ENCODE measurements around the gene FGF3. TPM values are rescaled to one million over a fixed set of nuclear protein-coding genes. Genes with fewer than 3 reads are reported as not detected.

Gene FGF3
- total and polyA plus RNA-seq, 2 experiments from 2014 or later: not detected

DNA sequence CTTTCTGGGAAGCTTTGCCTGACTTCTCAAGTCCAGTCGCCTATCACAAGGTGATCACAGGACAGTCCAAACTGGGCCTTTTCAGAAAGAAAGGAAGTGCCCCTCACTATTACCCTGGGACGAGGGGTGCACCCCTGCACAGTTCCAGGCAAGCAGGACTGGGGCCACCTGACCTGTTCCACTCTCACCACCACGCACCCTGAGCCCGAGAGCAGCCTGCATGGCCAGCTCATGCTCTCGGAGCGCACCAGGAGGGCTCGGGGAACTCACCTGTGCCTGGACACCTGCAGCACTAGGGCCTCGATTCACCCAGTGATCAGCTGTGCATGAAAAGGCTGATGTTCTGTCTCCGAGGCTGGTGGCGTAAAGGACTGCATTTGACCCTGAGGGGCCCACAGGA is 31.3 kb downstream of the FGF3 start:
- no peak for DNase-seq
- Histone ChIP-seq H3K79me2 (ENCODE audit: insufficient read depth) (no peaks in the 10 kb centered on the region), H2AFZ (no peak overlapping the region), H3K27ac (no peak overlapping the region), H3K4me2 (ENCODE audit: unreplicated experiment) (no peak overlapping the region), H4K20me1 (ENCODE audit: insufficient read depth) (no peaks in the 10 kb centered on the region), H3K36me3 (ENCODE audit: low read depth) (no peaks in the 10 kb centered on the region), H3K4me3 (no peak overlapping the region), H3K9me3 (ENCODE audit: low read depth) (no peaks in the 10 kb centered on the region), H3F3A (ENCODE audit: insufficient read depth) (no peaks in the 10 kb centered on the region), H3K4me1 (ENCODE audit: insufficient read depth) (no peaks in the 10 kb centered on the region), H3K9ac (no peak overlapping the region), H3K9me2 (ENCODE audit: insufficient read depth) (no peaks in the 10 kb centered on the region), H3K27me3 (replicated peaks; ENCODE audit: insufficient read depth) (peaks cover 12% of the 10 kb centered on the region; the same call in 1 of the 2 replicates)
- TF ChIP-seq EZH2 (IDR thresholded peaks at IDR 0.05; ENCODE audit: insufficient read depth, poor library complexity, severe bottlenecking): no peak
- no peak for TF ChIP-seq EZH2phosphoT487 (IDR thresholded peaks at IDR 0.05; ENCODE audit: insufficient read depth, low read depth)
- 54 to 61% methylated on average over 10 of the region's 10 CpGs for WGBS, 2 experiments (ENCODE audit: low coverage in 1 of 2, low lambda C conversion rate in 2 of 2, missing lambda C conversion rate in 2 of 2)
- in situ Hi-C loops (cut with MboI): no loop called here

DNA sequence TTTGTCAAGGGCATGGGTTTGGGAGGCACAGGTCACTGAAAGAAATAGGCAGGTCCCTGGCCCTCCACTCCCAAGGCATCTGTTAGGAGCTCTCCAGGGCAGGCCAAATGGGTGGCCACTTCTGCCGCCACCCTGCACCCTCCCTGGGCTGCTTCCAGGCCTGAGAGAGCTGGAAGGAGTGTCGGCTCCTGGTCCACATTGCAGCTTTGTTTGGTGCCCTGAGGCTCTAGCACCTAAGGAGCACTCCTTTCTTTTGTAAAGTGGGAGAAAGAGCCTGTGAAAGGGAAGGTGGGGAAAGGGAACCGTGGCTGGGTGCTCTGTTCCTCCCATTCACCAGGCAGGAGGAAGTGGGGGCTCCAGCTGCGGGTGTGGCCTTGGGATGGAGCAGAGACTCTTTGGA is 31.8 kb downstream of the FGF3 start:
- Histone ChIP-seq H3K9me3 (ENCODE audit: low read depth) (no peaks in the 10 kb centered on the region), H3K9me2 (ENCODE audit: insufficient read depth) (no peaks in the 10 kb centered on the region), H3K79me2 (ENCODE audit: insufficient read depth) (no peaks in the 10 kb centered on the region), H3K27me3 (replicated peaks; ENCODE audit: insufficient read depth) (peaks cover 12% of the 10 kb centered on the region; the same call in 1 of the 2 replicates), H3K27ac (no peak overlapping the region), H3K9ac (no peak overlapping the region), H3K4me3 (no peak overlapping the region), H2AFZ (no peak overlapping the region), H3K4me1 (ENCODE audit: insufficient read depth) (no peaks in the 10 kb centered on the region), H3K36me3 (ENCODE audit: low read depth) (no peaks in the 10 kb centered on the region), H4K20me1 (ENCODE audit: insufficient read depth) (no peaks in the 10 kb centered on the region), H3K4me2 (ENCODE audit: unreplicated experiment) (no peak overlapping the region), H3F3A (ENCODE audit: insufficient read depth) (no peaks in the 10 kb centered on the region)
- in situ Hi-C loops (cut with MboI): no loop called here
- TF ChIP-seq EZH2 (IDR thresholded peaks at IDR 0.05; ENCODE audit: insufficient read depth, poor library complexity, severe bottlenecking) (no peak), EZH2phosphoT487 (IDR thresholded peaks at IDR 0.05; ENCODE audit: insufficient read depth, low read depth) (no peak)
- no peak for DNase-seq
- 40 to 49% methylated on average over 4 of the region's 4 CpGs for WGBS, 2 experiments (ENCODE audit: low coverage in 1 of 2, low lambda C conversion rate in 2 of 2, missing lambda C conversion rate in 2 of 2)

DNA sequence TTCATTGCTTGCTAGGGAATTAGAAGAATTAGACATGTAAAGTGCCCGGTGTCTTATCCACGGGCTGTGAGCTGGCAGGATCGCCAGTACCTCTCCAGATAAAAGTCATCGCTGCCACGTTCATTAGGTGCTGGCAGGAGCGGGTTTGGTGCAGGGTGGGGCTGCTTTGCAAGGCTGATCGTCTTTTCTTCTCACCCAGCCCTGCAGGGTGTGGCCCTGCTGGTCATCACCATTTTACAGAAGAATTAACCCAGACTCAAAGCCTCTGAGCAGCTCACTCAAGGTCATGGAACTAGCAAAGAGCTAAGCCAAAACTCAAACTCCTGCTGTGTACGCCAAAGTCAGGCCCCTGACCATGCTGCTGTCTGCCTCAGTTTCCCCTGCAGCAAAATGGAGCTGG is 38.0 kb downstream of the FGF3 start:
- Histone ChIP-seq H3K9me3 (ENCODE audit: low read depth) (no peaks in the 10 kb centered on the region), H3F3A (ENCODE audit: insufficient read depth) (no peaks in the 10 kb centered on the region), H2AFZ (no peak overlapping the region), H3K4me2 (ENCODE audit: unreplicated experiment) (no peak overlapping the region), H3K27ac (no peak overlapping the region), H3K4me1 (ENCODE audit: insufficient read depth) (no peaks in the 10 kb centered on the region), H3K79me2 (ENCODE audit: insufficient read depth) (no peaks in the 10 kb centered on the region), H3K36me3 (ENCODE audit: low read depth) (no peaks in the 10 kb centered on the region), H4K20me1 (ENCODE audit: insufficient read depth) (no peaks in the 10 kb centered on the region), H3K9me2 (ENCODE audit: insufficient read depth) (no peaks in the 10 kb centered on the region), H3K4me3 (no peak overlapping the region), H3K9ac (no peak overlapping the region), H3K27me3 (replicated peaks; ENCODE audit: insufficient read depth) (peaks cover 41% of the 10 kb centered on the region)
- WGBS, 2 experiments (ENCODE audit: low coverage in 1 of 2, low lambda C conversion rate in 2 of 2, missing lambda C conversion rate in 2 of 2): 46 to 48% methylated on average over 8 of the region's 8 CpGs
- in situ Hi-C loops (cut with MboI): no loop called here
- TF ChIP-seq EZH2 (IDR thresholded peaks at IDR 0.05; ENCODE audit: insufficient read depth, poor library complexity, severe bottlenecking) (no peak), EZH2phosphoT487 (IDR thresholded peaks at IDR 0.05; ENCODE audit: insufficient read depth, low read depth) (no peak)
- no peak for DNase-seq

DNA sequence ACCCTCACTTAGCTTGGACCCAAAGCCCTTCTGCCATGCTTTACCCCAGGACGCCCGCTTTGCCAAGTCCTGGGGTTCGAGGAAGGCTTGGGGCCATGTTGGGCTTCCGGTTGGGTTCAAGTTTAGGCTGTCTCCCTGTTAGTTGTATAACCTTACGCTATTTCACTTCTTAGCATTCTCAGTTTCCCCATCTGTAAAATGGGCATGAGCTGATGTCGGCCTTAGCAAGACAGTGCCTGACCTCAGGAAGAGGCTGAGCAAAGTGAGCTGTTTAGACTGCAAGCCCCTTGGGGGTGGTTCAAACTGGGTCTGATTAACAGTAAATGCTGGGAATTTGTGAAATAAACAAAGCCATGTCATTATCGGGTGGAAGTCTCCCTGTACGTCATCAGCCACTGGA is 40.8 kb downstream of the FGF3 start:
- Histone ChIP-seq H2AFZ (no peak overlapping the region), H3K9me2 (ENCODE audit: insufficient read depth) (no peaks in the 10 kb centered on the region), H3K79me2 (ENCODE audit: insufficient read depth) (no peaks in the 10 kb centered on the region), H3K4me2 (ENCODE audit: unreplicated experiment) (no peak overlapping the region), H3K4me3 (no peak overlapping the region), H3K27ac (no peak overlapping the region), H3K9ac (no peak overlapping the region), H3K27me3 (replicated peaks; ENCODE audit: insufficient read depth) (peaks cover 46% of the 10 kb centered on the region), H3K4me1 (ENCODE audit: insufficient read depth) (no peaks in the 10 kb centered on the region), H3F3A (ENCODE audit: insufficient read depth) (no peaks in the 10 kb centered on the region), H3K9me3 (ENCODE audit: low read depth) (no peaks in the 10 kb centered on the region), H3K36me3 (ENCODE audit: low read depth) (no peaks in the 10 kb centered on the region), H4K20me1 (ENCODE audit: insufficient read depth) (no peaks in the 10 kb centered on the region)
- 66 to 67% methylated on average over 8 of the region's 8 CpGs for WGBS, 2 experiments (ENCODE audit: low coverage in 1 of 2, low lambda C conversion rate in 2 of 2, missing lambda C conversion rate in 2 of 2)
- in situ Hi-C loops (cut with MboI): no loop called here
- DNase-seq: no peak
- TF ChIP-seq EZH2phosphoT487 (IDR thresholded peaks at IDR 0.05; ENCODE audit: insufficient read depth, low read depth): no peak
- TF ChIP-seq EZH2 (IDR thresholded peaks at IDR 0.05; ENCODE audit: insufficient read depth, poor library complexity, severe bottlenecking): no peak

Data from GM23248 (cell line).